Measurements from ENCODE around the gene ZACN.

- TF ChIP-seq CTCF (conservative IDR thresholded peaks at IDR 0.05; ENCODE audit: low read length) (no peak), EZH2phosphoT487 (IDR thresholded peaks at IDR 0.05; ENCODE audit: borderline replicate concordance) (no peak)
Observed at GRCh38 chr17:76079956-76080767, 1.2 kb downstream of the ZACN start.

All from Loucy (cell line).